ENCODE results near the gene OTUD7B. TPM values are rescaled to one million over a fixed set of nuclear protein-coding genes. Genes with fewer than 3 reads are reported as not detected.

The OTUD7B gene
- total and polyA plus RNA-seq, 2 of the 8 experiments (the other 6 are each of a cell fraction or from before 2014, with no cell fraction given), result 4.2 to 21.5 TPM

DNA sequence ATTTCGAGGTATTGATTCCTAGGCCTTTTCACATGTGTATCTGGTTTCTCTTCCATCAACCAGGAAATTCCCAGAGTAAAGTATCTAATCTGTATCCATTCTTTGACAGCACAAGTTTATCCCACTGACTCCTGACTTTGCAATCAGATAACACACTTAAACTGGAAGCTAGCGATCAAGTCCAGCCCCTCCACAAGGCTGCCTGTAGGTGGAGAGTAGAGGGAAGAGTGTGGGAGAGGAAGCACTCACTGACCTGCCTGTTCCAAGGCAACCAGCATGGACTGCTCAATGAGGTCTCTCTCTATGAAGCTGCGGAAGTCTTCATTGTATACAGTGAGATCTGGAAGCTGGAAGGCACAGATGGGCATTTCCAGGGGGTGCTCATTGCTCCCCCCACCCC, 43.5 kb downstream of the OTUD7B start:
- Histone ChIP-seq H3K14ac (ENCODE audit: insufficient read length) (no peak overlapping the region), H3K4ac (replicated peaks; ENCODE audit: insufficient read length, low read depth, low read length) (no peak overlapping the region), H4K8ac (ENCODE audit: extremely low read depth, insufficient read depth, low read length) (no peak overlapping the region), H4K20me1 (replicated peaks in 1 of 2; ENCODE audit: control insufficient read depth in 1 of 2, insufficient read depth in 2 of 2, low read length in 2 of 2) (no peaks in the 10 kb centered on the region), H3K9ac (replicated peaks in 1 of 4; ENCODE audit: extremely low read depth in 1 of 4, low read depth in 3 of 4, low read length in 3 of 4) (no peak overlapping the region), H2AK5ac (ENCODE audit: low read depth, low read length) (no peak overlapping the region), H3K4me3 (ENCODE audit: extremely low read depth in 1 of 4, insufficient read depth in 2 of 4, low read depth in 3 of 4, low read length in 4 of 4) (no peak overlapping the region), H2BK120ac (replicated peaks; ENCODE audit: low read depth, low read length) (no peak overlapping the region), H2BK20ac (ENCODE audit: low read length) (no peak overlapping the region), H2BK12ac (ENCODE audit: low read depth, low read length) (no peak overlapping the region), H3K56ac (replicated peaks; ENCODE audit: insufficient read length, low read depth, low read length) (no peak overlapping the region), H4K5ac (ENCODE audit: insufficient read length, low read depth, low read length) (no peak overlapping the region), H3K36me3 (ENCODE audit: control insufficient read depth in 2 of 4, insufficient read depth in 4 of 4, low read length in 3 of 4) (peaks cover 7 to 40% (median 28%) of the 10 kb centered on the region in 4 experiments), H3K4me2 (ENCODE audit: insufficient read depth in 1 of 2, low read depth in 2 of 2, low read length in 2 of 2) (no peak overlapping the region), H2AFZ (ENCODE audit: low read length) (no peak overlapping the region), H3K27me3 (replicated peaks in 1 of 4; ENCODE audit: control insufficient read depth in 3 of 4, extremely low read depth in 1 of 4, insufficient read depth in 3 of 4, low read length in 3 of 4) (no peaks in the 10 kb centered on the region), H3K4me1 (replicated peaks in 1 of 4; ENCODE audit: control insufficient read depth in 3 of 4, insufficient read depth in 4 of 4, low read length in 3 of 4) (no peaks in the 10 kb centered on the region), H3K79me2 (ENCODE audit: control insufficient read depth in 1 of 2, insufficient read depth in 2 of 2, low read length in 2 of 2) (no peaks in the 10 kb centered on the region), H3K9me3 (ENCODE audit: insufficient read depth in 2 of 2, low read depth in 1 of 2, low read length in 1 of 2) (no peaks in the 10 kb centered on the region), H3K27ac (ENCODE audit: low read depth, low read length) (no peak overlapping the region), H2BK15ac (ENCODE audit: low read length) (no peak overlapping the region), H3K23ac (ENCODE audit: insufficient read length) (no peak overlapping the region), H3K18ac (ENCODE audit: extremely low read depth, low read length) (no peak overlapping the region), H4K91ac (replicated peaks; ENCODE audit: insufficient read length, low read length) (no peak overlapping the region), H2BK5ac (ENCODE audit: low read depth, low read length) (no peak overlapping the region), H3K23me2 (ENCODE audit: low read depth, low read length) (no peaks in the 10 kb centered on the region), H3K79me1 (ENCODE audit: low read depth, low read length) (no peaks in the 10 kb centered on the region)
- FAIRE-seq (no peak), DNase-seq (ENCODE audit: low read depth in 1 of 2, low spot score in 2 of 2) (no peak)
- ChIA-PET CTCF (ENCODE audit: partially characterized antibody) (interaction anchor here (1.2 kb wide), 2 partner anchors 20 to 220 kb away, joined by 3 to 5 read pairs; no protein-coding TSS in a partner anchor), POLR2A (ENCODE audit: partially characterized antibody) (no interaction called here)
- 92% methylated on average over 3 of the region's 3 CpGs; no CpG with 5 or more reads in 1 of the 2 experiments for WGBS, 2 experiments (ENCODE audit: extremely low coverage in 1 of 2, insufficient coverage in 1 of 2, insufficient read length in 1 of 2, insufficient replicate concordance in 2 of 2, low coverage in 1 of 2, low lambda C conversion rate in 2 of 2, missing lambda C conversion rate in 1 of 2)
- TF ChIP-seq MAFK (IDR thresholded peaks at IDR 0.05; ENCODE audit: low read depth, low read length) (no peak), NRF1 (IDR thresholded peaks at IDR 0.05; ENCODE audit: low read depth, low read length) (no peak), SIRT6 (IDR thresholded peaks at IDR 0.05; ENCODE audit: low read length) (no peak), NANOG (IDR thresholded peaks at IDR 0.05; ENCODE audit: insufficient read depth, low read depth, low read length, poor library complexity, severe bottlenecking) (no peak), POLR2AphosphoS5 (IDR thresholded peaks at IDR 0.05; ENCODE audit: low read depth, low read length) (no peak), RNF2 (IDR thresholded peaks at IDR 0.05; ENCODE audit: borderline replicate concordance, low read depth, low read length, missing control alignments, poor library complexity, severe bottlenecking) (no peak), RAD21 (IDR thresholded peaks at IDR 0.05 in 1 of 2, conservative IDR thresholded peaks at IDR 0.05 in 1 of 2; ENCODE audit: low read depth in 2 of 2, low read length in 2 of 2) (no peak), SIX5 (IDR thresholded peaks at IDR 0.05; ENCODE audit: low read depth, low read length) (no peak), KDM1A (IDR thresholded peaks at IDR 0.05; ENCODE audit: borderline replicate concordance, low read length) (no peak), RBBP5 (IDR thresholded peaks at IDR 0.05; ENCODE audit: borderline replicate concordance, low read depth, low read length) (no peak), EP300 (IDR thresholded peaks at IDR 0.05; ENCODE audit: borderline replicate concordance in 1 of 2, low read depth in 2 of 2, low read length in 2 of 2) (no peak), PHF8 (conservative IDR thresholded peaks at IDR 0.05; ENCODE audit: low read depth, low read length) (no peak), TBP (IDR thresholded peaks at IDR 0.05; ENCODE audit: low read depth, low read length) (no peak), BCL11A (IDR thresholded peaks at IDR 0.05; ENCODE audit: low read depth in 2 of 2, low read length in 2 of 2) (no peak)

Data from H1 (cell line).